HG03432 (cell line): ENCODE results near the gene LSAMP.

Experiments
- ATAC-seq: cut with Tn5 transposase; IDR thresholded peaks from one replicate; pipeline ENCODE4 v1.9.1; 2021; ENCODE audit warnings: mild to moderate bottlenecking, moderate library complexity; ENCODE audit not compliant: unreplicated experiment

The LSAMP gene

GRCh38 chr3:116033516-116033915 lies 411.8 kb downstream of the LSAMP start:
- ATAC-seq, result no peak

GRCh38 chr3:116032176-116032575 lies 413.1 kb downstream of the LSAMP start:
- ATAC-seq, result peak; percentile 39

- ATAC-seq, result no peak
Observed at GRCh38 chr3:116030131-116030850, 415.0 kb downstream of the LSAMP start.

DNA sequence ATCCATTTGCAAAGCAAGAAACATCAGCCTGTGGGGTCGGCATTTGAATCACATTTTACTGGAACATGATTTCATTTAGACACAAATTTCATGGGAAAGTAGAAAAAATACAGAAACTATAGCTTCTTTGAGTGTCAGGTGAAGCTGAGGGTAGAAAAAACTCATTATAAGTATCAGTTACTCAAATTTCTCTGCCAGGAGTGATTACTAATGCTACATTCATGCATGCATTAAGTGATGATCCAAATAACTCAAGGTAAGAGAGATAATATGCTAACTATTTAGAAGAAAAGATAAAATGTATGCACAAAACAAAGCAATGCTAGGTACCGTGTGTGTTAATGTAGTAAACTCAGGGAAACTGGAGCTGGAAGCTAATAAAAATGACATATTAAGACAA lies 416.0 kb downstream of the LSAMP start:
- ATAC-seq, result no peak

- no peak for ATAC-seq
Observed at GRCh38 chr3:116028157-116028556, 417.1 kb downstream of the LSAMP start.

DNA sequence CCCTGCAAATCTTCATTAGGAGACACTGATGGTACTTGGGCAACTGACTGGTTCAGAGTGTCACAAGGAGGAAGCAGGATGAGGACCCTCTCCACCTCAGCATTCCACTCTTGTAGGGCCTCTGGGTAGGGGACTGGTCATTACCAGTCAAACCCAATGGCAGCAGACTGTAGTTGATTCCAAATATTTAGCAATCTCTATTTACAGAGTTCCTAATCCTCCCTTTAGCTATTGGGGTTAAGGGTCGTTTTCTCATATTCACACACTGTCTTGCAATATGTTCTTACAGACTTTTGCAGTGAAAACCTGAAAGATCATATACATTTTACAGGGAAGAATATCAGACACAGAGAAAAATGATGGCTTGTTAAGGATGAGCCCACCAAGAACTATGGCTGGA lies 424.3 kb downstream of the LSAMP start:
- ATAC-seq, result no peak

- ATAC-seq, result peak; percentile 95
Observed at GRCh38 chr3:116020495-116020894, 424.8 kb downstream of the LSAMP start.

DNA sequence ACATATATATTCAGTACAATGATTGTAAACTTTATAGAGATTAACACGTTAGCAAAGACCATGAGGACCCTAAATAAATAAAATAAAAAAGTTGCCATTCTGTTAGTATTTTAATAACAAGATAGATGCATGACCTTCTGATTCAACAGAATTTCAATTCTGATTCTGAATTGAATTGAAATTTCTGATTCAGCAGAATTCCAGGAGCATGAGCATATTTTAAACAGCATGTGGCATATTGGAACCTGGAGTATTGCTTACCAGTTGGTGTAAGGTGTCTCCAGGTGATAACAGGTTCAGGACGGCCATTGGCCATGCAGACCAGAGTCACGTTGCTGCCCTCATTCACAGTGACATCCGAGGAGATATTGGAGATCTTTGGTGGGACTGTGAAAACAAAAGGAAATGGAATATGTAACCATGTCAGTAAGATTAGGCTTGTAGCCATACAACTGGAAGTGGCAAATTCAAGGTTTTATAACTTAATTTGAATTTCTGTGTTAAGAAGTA lies 426.0 kb downstream of the LSAMP start:
- ATAC-seq, result no peak

GRCh38 chr3:116018646-116019045 lies 426.6 kb downstream of the LSAMP start:
- no peak for ATAC-seq

GRCh38 chr3:116015931-116016330 lies 429.4 kb downstream of the LSAMP start:
- no peak for ATAC-seq

GRCh38 chr3:116007000-116007399 lies 438.3 kb downstream of the LSAMP start:
- ATAC-seq, result no peak

GRCh38 chr3:116005404-116005803 lies 439.9 kb downstream of the LSAMP start:
- ATAC-seq, result no peak

DNA sequence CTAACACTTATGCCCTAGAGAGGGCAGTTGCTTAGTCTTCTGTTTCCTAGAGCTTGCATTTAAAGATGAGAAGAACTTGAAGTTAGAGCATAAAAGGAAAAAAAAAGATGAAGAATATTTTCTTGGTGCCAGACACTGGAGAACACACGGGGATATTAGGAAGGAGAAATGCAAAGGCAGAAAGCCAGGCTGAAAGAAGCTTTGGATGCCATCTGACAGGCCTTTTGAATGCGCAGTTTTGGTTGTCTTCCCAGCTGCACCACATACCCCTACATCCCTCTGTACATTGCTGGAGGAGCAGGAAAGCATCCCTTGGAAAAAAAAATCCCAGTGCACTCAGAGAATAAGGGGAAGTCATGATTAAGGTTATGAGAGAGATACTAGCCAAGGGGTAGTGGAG lies 443.1 kb downstream of the LSAMP start:
- ATAC-seq, result no peak

GRCh38 chr3:116001151-116001621 lies 444.1 kb downstream of the LSAMP start:
- ATAC-seq, result no peak

GRCh38 chr3:116000311-116000710 lies 445.0 kb downstream of the LSAMP start:
- peak; percentile 95 for ATAC-seq

DNA sequence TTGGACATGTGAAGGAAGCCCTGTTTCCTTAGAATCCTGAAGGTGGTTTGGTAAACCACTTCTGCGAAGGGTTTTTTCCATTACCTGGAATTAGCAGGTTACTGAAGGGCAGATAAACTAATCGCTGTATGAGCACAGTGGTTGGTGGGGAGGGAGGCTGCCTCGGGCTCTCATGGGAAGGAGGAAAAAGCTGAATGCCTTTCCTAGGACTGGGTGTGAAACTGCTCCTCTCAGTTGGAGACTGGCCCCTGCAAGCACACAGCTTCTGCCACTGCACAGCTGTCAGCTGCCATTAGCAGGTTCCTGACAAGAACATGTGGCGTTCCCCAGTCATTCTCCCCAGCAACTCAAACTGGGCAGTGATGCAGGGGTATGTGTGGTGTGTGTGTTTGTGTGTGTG lies 445.7 kb downstream of the LSAMP start:
- no peak for ATAC-seq

- ATAC-seq, result no peak
Observed at GRCh38 chr3:115999001-115999585, 446.2 kb downstream of the LSAMP start.

DNA sequence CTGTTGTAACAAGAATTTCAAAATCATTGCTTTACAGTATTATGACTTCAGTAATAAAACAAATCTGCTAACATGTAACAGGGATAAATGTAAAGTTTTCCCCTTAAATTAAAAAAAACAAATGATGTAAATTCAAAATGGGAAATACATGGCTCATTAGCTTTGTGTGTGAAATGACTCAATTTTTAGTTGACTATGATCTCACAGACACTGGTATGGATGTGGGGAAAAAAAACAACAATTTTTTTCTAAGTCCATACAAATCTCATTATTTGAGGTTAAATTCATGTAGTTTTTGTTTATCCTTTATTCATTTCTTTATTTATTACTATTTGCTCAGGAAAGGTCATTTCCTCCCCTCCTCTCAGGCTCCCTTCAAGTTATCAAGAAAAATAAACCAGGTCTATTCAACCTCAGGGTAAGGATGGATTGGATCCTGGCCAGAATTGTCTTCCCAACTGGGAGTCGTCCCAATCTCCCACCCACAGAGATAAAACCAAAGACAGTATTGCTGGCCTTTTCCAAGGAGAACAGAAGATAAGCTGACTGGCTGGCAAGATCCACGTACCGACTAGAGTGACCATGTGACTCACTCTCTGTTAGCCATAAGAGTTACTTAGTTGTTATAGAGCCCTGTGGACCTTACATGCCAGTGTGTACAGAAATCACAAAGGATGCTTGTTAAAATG lies 448.7 kb downstream of the LSAMP start:
- no peak for ATAC-seq

DNA sequence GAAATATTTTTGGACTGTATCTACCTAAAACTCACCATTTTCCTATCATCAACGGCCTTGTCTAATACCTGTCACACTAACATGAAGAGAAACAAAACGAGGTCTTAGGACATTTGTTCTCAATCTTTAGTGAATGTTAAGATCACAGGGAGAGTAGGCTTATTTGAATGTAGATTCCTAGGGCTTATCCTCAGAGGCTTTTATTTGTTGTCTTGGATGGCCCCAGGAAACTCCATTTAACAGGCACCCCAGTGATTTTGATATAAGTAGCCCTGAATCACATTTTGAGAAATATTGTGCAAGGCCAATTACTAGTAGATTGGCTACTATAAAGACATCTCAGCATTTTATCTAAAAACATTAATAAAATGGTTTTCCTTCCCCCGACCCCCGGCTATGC lies 454.6 kb downstream of the LSAMP start:
- no peak for ATAC-seq

- no peak for ATAC-seq
Observed at GRCh38 chr3:115989684-115990421, 455.4 kb downstream of the LSAMP start.

DNA sequence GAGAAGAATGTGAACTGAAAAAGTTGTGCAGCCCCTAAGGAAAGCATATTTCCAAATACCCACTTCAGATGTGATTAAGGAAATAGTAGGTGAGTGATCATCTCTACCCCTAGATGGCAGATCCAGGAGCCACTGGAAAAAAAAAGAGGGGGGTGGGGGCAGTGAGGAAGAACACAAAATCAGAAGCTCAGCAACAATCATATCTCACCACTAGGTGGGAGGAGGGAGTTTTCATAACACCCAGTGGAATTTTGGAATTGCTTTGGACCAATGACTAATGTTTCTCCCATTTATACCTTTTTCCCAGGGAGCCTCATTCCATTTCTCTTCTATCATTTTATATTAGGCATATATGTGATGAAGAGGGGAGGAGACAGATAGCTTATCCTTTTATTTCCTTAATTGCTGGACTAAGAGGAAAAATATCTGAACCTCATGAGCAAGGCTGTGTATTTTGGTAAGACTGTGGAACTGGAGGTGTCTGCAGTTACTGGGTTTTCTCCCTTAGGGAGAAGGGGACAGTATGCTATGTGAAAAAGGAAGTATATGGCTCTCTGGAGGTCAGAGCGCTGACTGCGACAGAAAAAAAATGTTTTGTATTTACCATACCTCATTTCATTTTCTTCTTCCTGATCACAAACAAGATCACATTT lies 458.6 kb downstream of the LSAMP start:
- ATAC-seq, result no peak
